K562 (cell line): Measurements from ENCODE around the gene POU2F1. TPM values are rescaled to one million over a fixed set of nuclear protein-coding genes. Genes with fewer than 3 reads are reported as not detected.
A peak's percentile ranks its signal among the peaks of the same experiment; 100 is the strongest.

Source experiments
- EGR1 ChIP-seq: fragments of 450-650 bp; conservative IDR thresholded peaks from 2 replicates; pipeline ENCODE4 v1.6.1; 2017; ENCODE audit warnings: mild to moderate bottlenecking
- FOXJ2 ChIP-seq: fragments of 200-800 bp; sonication (Bioruptor generic); IDR thresholded peaks from 2 replicates; pipeline ENCODE4 v1.6.1; 2016; ENCODE audit warnings: missing genetic modification characterization, missing compliant biosample characterization
- HOMEZ ChIP-seq: fragments of 250-450 bp; sonication (Bioruptor Pico); IDR thresholded peaks from 2 replicates; pipeline ENCODE4 v1.4.0; 2020; ENCODE audit warnings: mild to moderate bottlenecking, moderate library complexity
- KAT7 ChIP-seq: sonication (generic); formaldehyde crosslinking; IDR thresholded peaks from 2 replicates; pipeline ENCODE4 v1.8.0; 2022; ENCODE audit warnings: missing genetic modification reagents, mild to moderate bottlenecking, borderline replicate concordance
- MTA1 ChIP-seq: fragments of 450-650 bp; IDR thresholded peaks from 2 replicates; pipeline ENCODE4 v1.6.1; 2017; ENCODE audit warnings: borderline replicate concordance
- MTA2 ChIP-seq: fragments of 450-650 bp; IDR thresholded peaks from 2 replicates; pipeline ENCODE4 v1.6.1; 2016; ENCODE audit warnings: low read depth
- NBN ChIP-seq: fragments of 450-650 bp; IDR thresholded peaks from 2 replicates; pipeline ENCODE4 v1.6.1; 2016; ENCODE audit warnings: low read depth, mild to moderate bottlenecking
- NFXL1 ChIP-seq: fragments of 450-650 bp; formaldehyde crosslinking; IDR thresholded peaks from 2 replicates; pipeline ENCODE4 v1.4.0; 2021; ENCODE audit warnings: mild to moderate bottlenecking
- NR4A1 ChIP-seq, 2 experiments: fragments of 250-450 bp in 1 of 2; fragments of 450-650 bp in 1 of 2; sonication (Bioruptor Pico) in 1 of 2; IDR thresholded peaks; 2 replicates each; pipeline versions ENCODE4 v1.4.0 to v1.6.1; 2016 to 2020; ENCODE audit warnings: mild to moderate bottlenecking in 2 of 2, missing compliant biosample characterization in 1 of 2, missing genetic modification characterization in 1 of 2, moderate library complexity in 1 of 2
- PCBP1 ChIP-seq: fragments of 200-400 bp; formaldehyde crosslinking; IDR thresholded peaks from 2 replicates; pipeline ENCODE4 v1.6.1; 2018; ENCODE audit warnings: mild to moderate bottlenecking, low read depth, low read length; ENCODE audit not compliant: poor library complexity, severe bottlenecking
- PHF21A ChIP-seq: fragments of 450-650 bp; IDR thresholded peaks from 2 replicates; pipeline ENCODE4 v1.6.1; 2017; ENCODE audit warnings: low read depth, borderline replicate concordance
- POLR2AphosphoS5 ChIP-seq: IDR thresholded peaks from 2 replicates; pipeline ENCODE4 v1.6.1; 2011; ENCODE audit warnings: mild to moderate bottlenecking, low read depth, low read length, moderate library complexity; ENCODE audit not compliant: control insufficient read depth, insufficient read depth
- RBBP5 ChIP-seq: fragments of 200-600 bp; sonication (generic); IDR thresholded peaks from 2 replicates; pipeline ENCODE4 v1.6.1; 2012; ENCODE audit warnings: borderline replicate concordance, mild to moderate bottlenecking, low read length, control low read depth, inconsistent platforms; ENCODE audit not compliant: insufficient read depth, poor library complexity, severe bottlenecking
- SIN3A ChIP-seq, 2 experiments: fragments of 150-350 bp in 1 of 2; IDR thresholded peaks; 2 replicates each; pipeline ENCODE4 v1.6.1; 2011 to 2016; ENCODE audit warnings: borderline replicate concordance in 2 of 2, low read depth in 2 of 2, low read length in 2 of 2, mild to moderate bottlenecking in 2 of 2, moderate library complexity in 2 of 2; ENCODE audit not compliant: control insufficient read depth in 1 of 2
- SMARCA4 ChIP-seq: fragments of 450-650 bp; IDR thresholded peaks from 2 replicates; pipeline ENCODE4 v1.6.1; 2016
- SMARCE1 ChIP-seq: fragments of 450-650 bp; IDR thresholded peaks from 2 replicates; pipeline ENCODE4 v1.7.1; 2016; ENCODE audit warnings: mild to moderate bottlenecking
- SNAPC5 ChIP-seq: fragments of 250-450 bp; sonication (Bioruptor Pico); IDR thresholded peaks from 2 replicates; pipeline ENCODE4 v1.8.0; 2021; ENCODE audit warnings: moderate library complexity, mild to moderate bottlenecking, inconsistent platforms
- SUPT5H ChIP-seq: fragments of 450-650 bp; IDR thresholded peaks from 2 replicates; pipeline ENCODE4 v1.6.1; 2016
- TAF1 ChIP-seq: IDR thresholded peaks from 2 replicates; pipeline ENCODE4 v1.6.1; 2011; ENCODE audit warnings: mild to moderate bottlenecking, low read length, moderate library complexity; ENCODE audit not compliant: insufficient read depth, control insufficient read depth, severe bottlenecking; ENCODE audit errors: extremely low read depth
- ZSCAN29 ChIP-seq: fragments of 450-650 bp; IDR thresholded peaks from 2 replicates; pipeline ENCODE4 v1.6.1; 2017
- polyA plus RNA-seq, 8 experiments: library from polyadenylated mRNA; depleted of rRNA in 4 of 8; stranded (reverse) in 5 of 8; unstranded in 3 of 8; fragments of >200 nt; fragmentation: Nextera tagmentation in 2 of 8; fragmentation: Illumina TruSeq in 1 of 8; extraction: Ambion mirVana in 2 of 8; extraction: Trizol in 1 of 8; gene quantifications; 2 replicates each; pipeline versions ENCODE4 v1.2.1 to v1.2.3, GENCODE V29; 2011 to 2014; ENCODE audit warnings: inconsistent platforms in 1 of 8, missing spikeins in 1 of 8
- total RNA-seq, 7 experiments: library from RNA; depleted of rRNA in 6 of 7; stranded (reverse); fragments of >200 nt in 6 of 7; fragmentation: Illumina TruSeq in 2 of 7; extraction: Trizol in 2 of 7; gene quantifications; 2 replicates each; pipeline versions ENCODE4 v1.2.1 to v1.2.3, GENCODE V29; 2011 to 2021; ENCODE audit warnings: low replicate concordance in 1 of 7
- TF ChIP-seq, protein P1 (sequence below): fragments of 450-650 bp; IDR thresholded peaks from 2 replicates; pipeline ENCODE4 v1.6.1; 2016; ENCODE audit warnings: low read depth, mild to moderate bottlenecking, moderate library complexity
- TF ChIP-seq, protein P2 (sequence below): fragments of 250-450 bp; sonication (Bioruptor Pico); IDR thresholded peaks from 2 replicates; pipeline ENCODE4 v1.5.0; 2021; ENCODE audit warnings: mild to moderate bottlenecking, borderline replicate concordance

POU2F1 gene
- total and polyA plus RNA-seq, 9 of the 15 experiments (the other 6 are each of a cell fraction or from before 2014, with no cell fraction given), result 2.6 to 22.3 (median 8.8) TPM

GRCh38 chr1:167221738-167222610, 1.3 kb downstream of the POU2F1 start (continued):
- TF ChIP-seq, protein P1, sequence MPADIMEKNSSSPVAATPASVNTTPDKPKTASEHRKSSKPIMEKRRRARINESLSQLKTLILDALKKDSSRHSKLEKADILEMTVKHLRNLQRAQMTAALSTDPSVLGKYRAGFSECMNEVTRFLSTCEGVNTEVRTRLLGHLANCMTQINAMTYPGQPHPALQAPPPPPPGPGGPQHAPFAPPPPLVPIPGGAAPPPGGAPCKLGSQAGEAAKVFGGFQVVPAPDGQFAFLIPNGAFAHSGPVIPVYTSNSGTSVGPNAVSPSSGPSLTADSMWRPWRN, result no peak
- TF ChIP-seq SMARCA4 (peak; percentile 18; the same call in 1 of the 2 replicates), FOXJ2 (tag) (peak; percentile 63), SUPT5H (peak; percentile 64), ZSCAN29 (no peak), MTA1 (no peak; the same call in 1 of the 2 replicates), HOMEZ (CRISPR knock-in tag) (0 out of 2 replicates have a peak, but pooled peaks have one; percentile 42), NR4A1 (CRISPR knock-in tag; IDR thresholded peaks at IDR 0.05) (no peak), NR4A1 (tag; IDR thresholded peaks at IDR 0.05) (no peak), RBBP5 (peak; percentile 83), TAF1 (peak; percentile 50), PCBP1 (peak; percentile 78), MTA2 (no peak; the same call in 1 of the 2 replicates), EGR1 (peak; percentile 62), NFXL1 (CRISPR knock-in tag) (no peak), NBN (peak; percentile 48; the same call in 1 of the 2 replicates), SIN3A (IDR thresholded peaks at IDR 0.05; ENCODE audit: borderline replicate concordance in 2 of 2, control insufficient read depth in 1 of 2, low read depth in 2 of 2, low read length in 2 of 2) (peak in 1 of 2 experiments; percentile 14; a peak in 1 of 4 replicates), POLR2AphosphoS5 (peak; percentile 54), KAT7 (CRISPR knock-in tag) (peak; percentile 56; the same call in 1 of the 2 replicates), SMARCE1 (peak; percentile 41; the same call in 1 of the 2 replicates), PHF21A (no peak), SNAPC5 (CRISPR knock-in tag) (no peak)
- TF ChIP-seq, protein P2, sequence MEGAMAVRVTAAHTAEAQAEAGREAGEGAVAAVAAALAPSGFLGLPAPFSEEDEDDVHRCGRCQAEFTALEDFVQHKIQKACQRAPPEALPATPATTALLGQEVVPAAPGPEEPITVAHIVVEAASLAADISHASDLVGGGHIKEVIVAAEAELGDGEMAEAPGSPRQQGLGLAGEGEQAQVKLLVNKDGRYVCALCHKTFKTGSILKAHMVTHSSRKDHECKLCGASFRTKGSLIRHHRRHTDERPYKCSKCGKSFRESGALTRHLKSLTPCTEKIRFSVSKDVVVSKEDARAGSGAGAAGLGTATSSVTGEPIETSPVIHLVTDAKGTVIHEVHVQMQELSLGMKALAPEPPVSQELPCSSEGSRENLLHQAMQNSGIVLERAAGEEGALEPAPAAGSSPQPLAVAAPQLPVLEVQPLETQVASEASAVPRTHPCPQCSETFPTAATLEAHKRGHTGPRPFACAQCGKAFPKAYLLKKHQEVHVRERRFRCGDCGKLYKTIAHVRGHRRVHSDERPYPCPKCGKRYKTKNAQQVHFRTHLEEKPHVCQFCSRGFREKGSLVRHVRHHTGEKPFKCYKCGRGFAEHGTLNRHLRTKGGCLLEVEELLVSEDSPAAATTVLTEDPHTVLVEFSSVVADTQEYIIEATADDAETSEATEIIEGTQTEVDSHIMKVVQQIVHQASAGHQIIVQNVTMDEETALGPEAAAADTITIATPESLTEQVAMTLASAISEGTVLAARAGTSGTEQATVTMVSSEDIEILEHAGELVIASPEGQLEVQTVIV (CRISPR knock-in tag), result no peak
